Neural cell (in vitro differentiated cells): ENCODE results near the gene SNAI1. TPM values are rescaled to one million over a fixed set of nuclear protein-coding genes. Genes with fewer than 3 reads are reported as not detected.

ENCODE experiments used
- H2AFZ ChIP-seq: fragments of 200-600, 300-800 bp; sonication (generic), shearing (Covaris generic); 2 replicates; pipeline ENCODE4 v1.6.0; 2014; ENCODE audit warnings: low read depth, mild to moderate bottlenecking, antibody characterized with exemption, low read length, moderate library complexity
- H3F3A ChIP-seq: fragments of 200-600 bp; shearing (Covaris generic); 2 replicates; pipeline ENCODE4 v1.6.1; 2016; ENCODE audit warnings: mild to moderate bottlenecking, moderate library complexity, mixed read lengths, antibody characterized with exemption, low read length; ENCODE audit not compliant: insufficient read depth, poor library complexity, severe bottlenecking
- H3K27ac ChIP-seq: fragments of 200-600, 300-800 bp; sonication (generic), shearing (Covaris generic); 2 replicates; pipeline ENCODE4 v1.5.1; 2014; ENCODE audit warnings: mild to moderate bottlenecking, low read length, moderate library complexity
- H3K27me3 ChIP-seq: fragments of 300-800, 200-600 bp; sonication (generic), shearing (Covaris generic); 2 replicates; pipeline ENCODE4 v1.6.0; 2014; ENCODE audit warnings: mild to moderate bottlenecking, low read depth, low read length, moderate library complexity; ENCODE audit not compliant: insufficient read depth
- H3K36me3 ChIP-seq: fragments of 300-800, 200-600 bp; sonication (generic), shearing (Covaris generic); 2 replicates; pipeline ENCODE4 v1.5.1; 2014; ENCODE audit warnings: mild to moderate bottlenecking, antibody characterized with exemption, low read length, moderate library complexity; ENCODE audit not compliant: insufficient read depth
- H3K4me2 ChIP-seq: fragments of 300-800, 200-600 bp; sonication (generic), shearing (Covaris generic); 2 replicates; pipeline ENCODE4 v1.6.0; 2014; ENCODE audit warnings: mild to moderate bottlenecking, low read length
- H3K4me3 ChIP-seq: fragments of 300-800, 200-600 bp; sonication (generic), shearing (Covaris generic); 2 replicates; pipeline ENCODE4 v1.5.1; 2014; ENCODE audit warnings: mild to moderate bottlenecking, low read length, moderate library complexity
- H3K79me2 ChIP-seq: fragments of 200-600 bp; shearing (Covaris generic); replicated peaks from 2 replicates; pipeline ENCODE4 v1.6.0; 2014; ENCODE audit warnings: mild to moderate bottlenecking, low read length, moderate library complexity; ENCODE audit not compliant: insufficient read depth
- H3K9ac ChIP-seq: fragments of 300-800, 200-600 bp; sonication (generic), shearing (Covaris generic); 2 replicates; pipeline ENCODE4 v1.6.1; 2016; ENCODE audit warnings: mild to moderate bottlenecking, low read length, mixed read lengths
- H3K9me2 ChIP-seq: fragments of 200-600 bp; shearing (Covaris generic); 2 replicates; pipeline ENCODE4 v1.6.1; 2016; ENCODE audit warnings: mild to moderate bottlenecking, low read length, mixed read lengths; ENCODE audit not compliant: insufficient read depth
- H3K9me3 ChIP-seq: fragments of 200-600, 300-800 bp; sonication (generic), shearing (Covaris generic); 2 replicates; pipeline ENCODE4 v1.6.1; 2016; ENCODE audit warnings: mild to moderate bottlenecking, mixed run types, low read length, moderate library complexity, mixed read lengths
- H4K20me1 ChIP-seq: fragments of 200-600 bp; shearing (Covaris generic); 2 replicates; pipeline ENCODE4 v1.6.1; 2016; ENCODE audit warnings: mild to moderate bottlenecking, mixed run types; ENCODE audit not compliant: insufficient read depth
- EP300 ChIP-seq: fragments of 450-650 bp; conservative IDR thresholded peaks from 2 replicates; pipeline ENCODE4 v1.6.1; 2014; ENCODE audit warnings: antibody characterized with exemption, mild to moderate bottlenecking, moderate library complexity; ENCODE audit not compliant: poor library complexity, severe bottlenecking
- EZH2 ChIP-seq: fragments of 200-600, 300-800 bp; shearing (Covaris generic), sonication (generic); IDR thresholded peaks from 2 replicates; pipeline ENCODE4 v1.6.1; 2014; ENCODE audit warnings: antibody characterized with exemption, low read length, borderline replicate concordance, mild to moderate bottlenecking; ENCODE audit not compliant: insufficient read depth, poor library complexity, severe bottlenecking
- MXI1 ChIP-seq: fragments of 450-650 bp; conservative IDR thresholded peaks from 2 replicates; pipeline ENCODE4 v1.6.1; 2014; ENCODE audit warnings: antibody characterized with exemption, mild to moderate bottlenecking; ENCODE audit not compliant: poor library complexity, severe bottlenecking
- POLR2AphosphoS5 ChIP-seq: IDR thresholded peaks from 2 replicates; pipeline ENCODE4 v1.6.1; 2012
- RAD21 ChIP-seq: fragments of 450-650 bp; conservative IDR thresholded peaks from 2 replicates; pipeline ENCODE4 v1.6.1; 2014; ENCODE audit warnings: antibody characterized with exemption, mild to moderate bottlenecking, moderate library complexity
- REST ChIP-seq: IDR thresholded peaks from 2 replicates; pipeline ENCODE4 v1.6.1; 2012; ENCODE audit warnings: borderline replicate concordance
- SMC3 ChIP-seq: fragments of 450-650 bp; conservative IDR thresholded peaks from 2 replicates; pipeline ENCODE4 v1.6.1; 2014; ENCODE audit warnings: antibody characterized with exemption, mild to moderate bottlenecking, moderate library complexity; ENCODE audit not compliant: poor library complexity
- TAF1 ChIP-seq: IDR thresholded peaks from 2 replicates; pipeline ENCODE4 v1.6.1; 2012; ENCODE audit warnings: low read depth
- polyA plus RNA-seq: library from polyadenylated mRNA; depleted of rRNA; stranded (reverse); fragments of >200 nt; gene quantifications from 2 replicates; pipeline ENCODE4 v1.2.3, GENCODE V29; 2014
- TF ChIP-seq, protein P1 (sequence below): fragments of 450-650 bp; IDR thresholded peaks from 2 replicates; pipeline ENCODE4 v1.5.1; 2014; ENCODE audit warnings: antibody characterized with exemption, mild to moderate bottlenecking, moderate library complexity; ENCODE audit not compliant: poor library complexity, severe bottlenecking

SNAI1 gene
- polyA plus RNA-seq, 1 donor from 2014 or later = 0.31 TPM

- Histone ChIP-seq H3K9ac (no peak overlapping the region), H4K20me1 (no peaks in the 10 kb centered on the region), H3K79me2 (no peaks in the 10 kb centered on the region), H3K36me3 (no peaks in the 10 kb centered on the region), H2AFZ (no peak overlapping the region), H3K9me3 (no peaks in the 10 kb centered on the region), H3K27ac (no peak overlapping the region), H3F3A (no peaks in the 10 kb centered on the region), H3K27me3 (peaks cover 15% of the 10 kb centered on the region), H3K9me2 (no peaks in the 10 kb centered on the region), H3K4me2 (no peak overlapping the region), H3K4me3 (no peak overlapping the region)
- no peak for TF ChIP-seq TAF1
- TF ChIP-seq SMC3 = no peak
- no peak for TF ChIP-seq EZH2
- TF ChIP-seq, protein P1, sequence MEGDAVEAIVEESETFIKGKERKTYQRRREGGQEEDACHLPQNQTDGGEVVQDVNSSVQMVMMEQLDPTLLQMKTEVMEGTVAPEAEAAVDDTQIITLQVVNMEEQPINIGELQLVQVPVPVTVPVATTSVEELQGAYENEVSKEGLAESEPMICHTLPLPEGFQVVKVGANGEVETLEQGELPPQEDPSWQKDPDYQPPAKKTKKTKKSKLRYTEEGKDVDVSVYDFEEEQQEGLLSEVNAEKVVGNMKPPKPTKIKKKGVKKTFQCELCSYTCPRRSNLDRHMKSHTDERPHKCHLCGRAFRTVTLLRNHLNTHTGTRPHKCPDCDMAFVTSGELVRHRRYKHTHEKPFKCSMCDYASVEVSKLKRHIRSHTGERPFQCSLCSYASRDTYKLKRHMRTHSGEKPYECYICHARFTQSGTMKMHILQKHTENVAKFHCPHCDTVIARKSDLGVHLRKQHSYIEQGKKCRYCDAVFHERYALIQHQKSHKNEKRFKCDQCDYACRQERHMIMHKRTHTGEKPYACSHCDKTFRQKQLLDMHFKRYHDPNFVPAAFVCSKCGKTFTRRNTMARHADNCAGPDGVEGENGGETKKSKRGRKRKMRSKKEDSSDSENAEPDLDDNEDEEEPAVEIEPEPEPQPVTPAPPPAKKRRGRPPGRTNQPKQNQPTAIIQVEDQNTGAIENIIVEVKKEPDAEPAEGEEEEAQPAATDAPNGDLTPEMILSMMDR = no peak
- TF ChIP-seq EP300 = no peak
- TF ChIP-seq MXI1 = no peak
- no peak for TF ChIP-seq RAD21
- no peak for TF ChIP-seq POLR2AphosphoS5
- TF ChIP-seq REST = no peak
These were observed 2.8 kb downstream of the SNAI1 start for GRCh38 chr20:49985617-49986016.

DNA sequence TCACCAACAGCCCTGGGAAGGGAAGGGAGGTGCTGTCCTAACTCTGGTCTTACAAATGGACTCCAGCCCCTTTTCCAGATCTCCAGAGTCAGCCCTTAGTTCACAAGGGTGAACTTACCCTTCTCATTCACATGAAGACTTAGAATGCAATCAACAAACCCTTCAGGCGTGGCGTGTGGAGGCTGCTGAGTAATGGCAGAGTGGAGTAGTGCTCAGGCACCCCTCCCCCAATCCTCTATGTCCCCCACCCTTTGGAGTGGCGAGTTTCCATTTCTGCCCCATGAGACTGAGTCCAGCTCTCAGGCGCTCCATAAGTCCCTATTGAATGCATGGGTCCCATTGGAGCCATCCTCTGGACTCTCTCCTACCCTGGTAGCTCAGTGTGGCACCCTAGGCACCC is 3.3 kb downstream of the SNAI1 start:
- Histone ChIP-seq H3K79me2 (no peaks in the 10 kb centered on the region), H3K9ac (no peak overlapping the region), H3K4me2 (no peak overlapping the region), H3K4me3 (no peak overlapping the region), H3K36me3 (no peaks in the 10 kb centered on the region), H4K20me1 (no peaks in the 10 kb centered on the region), H2AFZ (no peak overlapping the region), H3K27me3 (peaks cover 12% of the 10 kb centered on the region), H3K27ac (no peak overlapping the region), H3K9me2 (no peaks in the 10 kb centered on the region), H3F3A (no peaks in the 10 kb centered on the region), H3K9me3 (no peaks in the 10 kb centered on the region)
- TF ChIP-seq EP300 (no peak), POLR2AphosphoS5 (no peak)
